ENCODE measurements around the gene LSR.

The LSR gene

GRCh38 chr19:35308910-35309309 is 60.1 kb downstream of the LSR start:
- H3K9me3 ChIP-seq (ENCODE audit: control insufficient read depth, insufficient read depth, low read depth, low read length) = no peaks in the 10 kb centered on the region
- no peaks in the 10 kb centered on the region for H3K36me3 ChIP-seq (ENCODE audit: control insufficient read depth in 2 of 2, insufficient read depth in 1 of 2, low read length in 2 of 2)
- H3K4me3 ChIP-seq (ENCODE audit: low read depth, low read length) = no peak overlapping the region
- ChIA-PET POLR2A (no interaction called here), CTCF (interaction anchor here (0.8 to 2.4 kb wide), 4 partner anchors 10 to 187 kb away, joined by 3 to 11 read pairs (median 6); no protein-coding TSS in a partner anchor)
- H3K27ac ChIP-seq (ENCODE audit: extremely low read depth, low read depth, low read length) = no peak overlapping the region
- TF ChIP-seq ZNF133 (tag by site-specific recombination; IDR thresholded peaks at IDR 0.05) = no peak
- no peak for TF ChIP-seq ZNF16 (tag by site-specific recombination; IDR thresholded peaks at IDR 0.05; ENCODE audit: low read depth)
- TF ChIP-seq, protein P1, sequence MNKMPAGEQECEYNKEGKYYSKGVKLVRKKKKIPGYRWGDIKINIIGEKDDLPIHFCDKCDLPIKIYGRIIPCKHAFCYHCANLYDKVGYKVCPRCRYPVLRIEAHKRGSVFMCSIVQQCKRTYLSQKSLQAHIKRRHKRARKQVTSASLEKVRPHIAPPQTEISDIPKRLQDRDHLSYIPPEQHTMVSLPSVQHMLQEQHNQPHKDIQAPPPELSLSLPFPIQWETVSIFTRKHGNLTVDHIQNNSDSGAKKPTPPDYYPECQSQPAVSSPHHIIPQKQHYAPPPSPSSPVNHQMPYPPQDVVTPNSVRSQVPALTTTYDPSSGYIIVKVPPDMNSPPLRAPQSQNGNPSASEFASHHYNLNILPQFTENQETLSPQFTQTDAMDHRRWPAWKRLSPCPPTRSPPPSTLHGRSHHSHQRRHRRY (tag by site-specific recombination; IDR thresholded peaks at IDR 0.05) = no peak
- TF ChIP-seq SCRT2 (tag by site-specific recombination; IDR thresholded peaks at IDR 0.05) = no peak
- no peak for TF ChIP-seq ZFP69B (tag by site-specific recombination; IDR thresholded peaks at IDR 0.05)
- TF ChIP-seq ZEB2 (tag by site-specific recombination; IDR thresholded peaks at IDR 0.05) = no peak
- TF ChIP-seq ZNF768 (tag by site-specific recombination; IDR thresholded peaks at IDR 0.05) = no peak
- no peak for TF ChIP-seq ZNF148 (tag by site-specific recombination; IDR thresholded peaks at IDR 0.05; ENCODE audit: borderline replicate concordance)
- TF ChIP-seq ZNF121 (tag by site-specific recombination; IDR thresholded peaks at IDR 0.05) = no peak
- TF ChIP-seq HOXA7 (CRISPR knock-in tag; IDR thresholded peaks at IDR 0.05; ENCODE audit: borderline replicate concordance) = no peak
- TF ChIP-seq KLF1 (tag by site-specific recombination; IDR thresholded peaks at IDR 0.05) = no peak
- no peak for TF ChIP-seq IKZF3 (tag by site-specific recombination; IDR thresholded peaks at IDR 0.05)
- TF ChIP-seq PRDM6 (tag by site-specific recombination; IDR thresholded peaks at IDR 0.05) = no peak
- no peak for TF ChIP-seq MZF1 (tag by site-specific recombination; IDR thresholded peaks at IDR 0.05; ENCODE audit: borderline replicate concordance)
- no peak for TF ChIP-seq PRDM1 (tag by site-specific recombination; IDR thresholded peaks at IDR 0.05)
- H3K4me1 ChIP-seq (ENCODE audit: control insufficient read depth, insufficient read depth, low read length) = no peaks in the 10 kb centered on the region

GRCh38 chr19:35309481-35310279 is 60.9 kb downstream of the LSR start:
- no peak overlapping the region for H3K27ac ChIP-seq (ENCODE audit: extremely low read depth, low read depth, low read length)
- no peaks in the 10 kb centered on the region for H3K9me3 ChIP-seq (ENCODE audit: control insufficient read depth, insufficient read depth, low read depth, low read length)
- no peak overlapping the region for H3K4me3 ChIP-seq (ENCODE audit: low read depth, low read length)
- CTCF ChIA-PET = interaction anchor here (0.5 to 2.4 kb wide), 6 partner anchors 10 to 186 kb away, joined by 3 to 11 read pairs (median 3); no protein-coding TSS in a partner anchor
- POLR2A ChIA-PET = no interaction called here
- no peaks in the 10 kb centered on the region for H3K4me1 ChIP-seq (ENCODE audit: control insufficient read depth, insufficient read depth, low read length)
- H3K36me3 ChIP-seq (ENCODE audit: control insufficient read depth in 2 of 2, insufficient read depth in 1 of 2, low read length in 2 of 2) = no peaks in the 10 kb centered on the region
- TF ChIP-seq, protein P2, sequence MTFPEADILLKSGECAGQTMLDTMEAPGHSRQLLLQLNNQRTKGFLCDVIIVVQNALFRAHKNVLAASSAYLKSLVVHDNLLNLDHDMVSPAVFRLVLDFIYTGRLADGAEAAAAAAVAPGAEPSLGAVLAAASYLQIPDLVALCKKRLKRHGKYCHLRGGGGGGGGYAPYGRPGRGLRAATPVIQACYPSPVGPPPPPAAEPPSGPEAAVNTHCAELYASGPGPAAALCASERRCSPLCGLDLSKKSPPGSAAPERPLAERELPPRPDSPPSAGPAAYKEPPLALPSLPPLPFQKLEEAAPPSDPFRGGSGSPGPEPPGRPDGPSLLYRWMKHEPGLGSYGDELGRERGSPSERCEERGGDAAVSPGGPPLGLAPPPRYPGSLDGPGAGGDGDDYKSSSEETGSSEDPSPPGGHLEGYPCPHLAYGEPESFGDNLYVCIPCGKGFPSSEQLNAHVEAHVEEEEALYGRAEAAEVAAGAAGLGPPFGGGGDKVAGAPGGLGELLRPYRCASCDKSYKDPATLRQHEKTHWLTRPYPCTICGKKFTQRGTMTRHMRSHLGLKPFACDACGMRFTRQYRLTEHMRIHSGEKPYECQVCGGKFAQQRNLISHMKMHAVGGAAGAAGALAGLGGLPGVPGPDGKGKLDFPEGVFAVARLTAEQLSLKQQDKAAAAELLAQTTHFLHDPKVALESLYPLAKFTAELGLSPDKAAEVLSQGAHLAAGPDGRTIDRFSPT (tag by site-specific recombination; IDR thresholded peaks at IDR 0.05) = no peak
- TF ChIP-seq REST (tag by site-specific recombination; IDR thresholded peaks at IDR 0.05) (no peak), SP7 (tag by site-specific recombination; IDR thresholded peaks at IDR 0.05) (no peak), ZNF561 (tag by site-specific recombination; IDR thresholded peaks at IDR 0.05; ENCODE audit: borderline replicate concordance) (no peak)
- TF ChIP-seq, protein P3, sequence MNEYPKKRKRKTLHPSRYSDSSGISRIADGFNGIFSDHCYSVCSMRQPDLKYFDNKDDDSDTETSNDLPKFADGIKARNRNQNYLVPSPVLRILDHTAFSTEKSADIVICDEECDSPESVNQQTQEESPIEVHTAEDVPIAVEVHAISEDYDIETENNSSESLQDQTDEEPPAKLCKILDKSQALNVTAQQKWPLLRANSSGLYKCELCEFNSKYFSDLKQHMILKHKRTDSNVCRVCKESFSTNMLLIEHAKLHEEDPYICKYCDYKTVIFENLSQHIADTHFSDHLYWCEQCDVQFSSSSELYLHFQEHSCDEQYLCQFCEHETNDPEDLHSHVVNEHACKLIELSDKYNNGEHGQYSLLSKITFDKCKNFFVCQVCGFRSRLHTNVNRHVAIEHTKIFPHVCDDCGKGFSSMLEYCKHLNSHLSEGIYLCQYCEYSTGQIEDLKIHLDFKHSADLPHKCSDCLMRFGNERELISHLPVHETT (tag by site-specific recombination; IDR thresholded peaks at IDR 0.05) = no peak
